Choroid plexus epithelial cell (primary cell): ENCODE results near the gene C1QL1.
A peak's percentile ranks its signal among the peaks of the same experiment; 100 is the strongest.

Experiments
- DNase-seq: peaks from one replicate; pipeline ENCODE4 v3.0.0-alpha.2; 2010; ENCODE audit warnings: low read depth
- H3K4me3 ChIP-seq: 2 replicates; pipeline ENCODE4 v1.5.1; 2011; ENCODE audit warnings: low read depth, mild to moderate bottlenecking, control low read depth, low read length, moderate library complexity
- CTCF ChIP-seq: conservative IDR thresholded peaks from 2 replicates; pipeline ENCODE4 v1.5.1; 2011; ENCODE audit warnings: low read depth, mild to moderate bottlenecking, control low read depth, inconsistent platforms, low read length, moderate library complexity

The C1QL1 gene

GRCh38 chr17:44989552-44990138 is 21.5 kb upstream of the C1QL1 start:
- TF ChIP-seq CTCF, result no peak
- no peak overlapping the region for H3K4me3 ChIP-seq
- DNase-seq, result no peak

- no peak for TF ChIP-seq CTCF
- DNase-seq, result no peak
- no peak overlapping the region for H3K4me3 ChIP-seq
Measured at GRCh38 chr17:44988044-44988942, 20.2 kb upstream of the C1QL1 start.

GRCh38 chr17:44983563-44983962 is 15.5 kb upstream of the C1QL1 start:
- H3K4me3 ChIP-seq, result no peak overlapping the region
- no peak for TF ChIP-seq CTCF
- DNase-seq, result no peak

GRCh38 chr17:44982113-44982702 is 14.1 kb upstream of the C1QL1 start:
- no peak overlapping the region for H3K4me3 ChIP-seq
- DNase-seq, result no peak
- TF ChIP-seq CTCF, result no peak

GRCh38 chr17:44981221-44981968 is 13.3 kb upstream of the C1QL1 start:
- H3K4me3 ChIP-seq, result peak overlapping the region; percentile 35
- no peak for TF ChIP-seq CTCF
- DNase-seq, result peak; percentile 91

- DNase-seq, result peak; percentile 23
- no peak overlapping the region for H3K4me3 ChIP-seq
Measured at GRCh38 chr17:44979426-44979995, 11.4 kb upstream of the C1QL1 start.

More at GRCh38 chr17:44979426-44979995, 11.4 kb upstream of the C1QL1 start:
- no peak for TF ChIP-seq CTCF
